ENCODE data around the gene PYGO1.
"Not testable (repeated sequence)": the region's sequence is repeated elsewhere in the genome, so short reads cannot be mapped to it uniquely, and the experiment has no call there.

PYGO1 gene

GRCh38 chr15:55564347-55565145, 23.6 kb downstream of the PYGO1 start:
- no peak for DNase-seq

GRCh38 chr15:55562601-55563000, 25.5 kb downstream of the PYGO1 start:
- no peak for DNase-seq

GRCh38 chr15:55555089-55555488, 33.1 kb downstream of the PYGO1 start:
- DNase-seq: no peak

- no peak for DNase-seq
These were observed 35.2 kb downstream of the PYGO1 start for GRCh38 chr15:55552926-55553325.

GRCh38 chr15:55552451-55552850, 35.7 kb downstream of the PYGO1 start:
- DNase-seq: no peak

GRCh38 chr15:55549305-55549704, 38.8 kb downstream of the PYGO1 start:
- no peak for DNase-seq

GRCh38 chr15:55546718-55547117, 41.4 kb downstream of the PYGO1 start:
- no peak for DNase-seq

GRCh38 chr15:55535436-55535835, 52.7 kb downstream of the PYGO1 start:
- DNase-seq: no peak

GRCh38 chr15:55532944-55533343, 55.2 kb downstream of the PYGO1 start:
- no peak for DNase-seq

- DNase-seq: no peak
These were observed 57.3 kb downstream of the PYGO1 start for GRCh38 chr15:55530861-55531313.

GRCh38 chr15:55528812-55529211, 59.3 kb downstream of the PYGO1 start:
- no peak for DNase-seq

- DNase-seq: no peak
These were observed 61.0 kb downstream of the PYGO1 start for GRCh38 chr15:55527150-55527549.

- DNase-seq: peak in 1 of 2 donors; percentile 14
These were observed 61.5 kb downstream of the PYGO1 start for GRCh38 chr15:55526559-55527036.

- no peak for DNase-seq
These were observed 65.2 kb downstream of the PYGO1 start for GRCh38 chr15:55522742-55523450.

GRCh38 chr15:55518641-55519040, 69.5 kb downstream of the PYGO1 start:
- DNase-seq: no peak

GRCh38 chr15:55518009-55518408, 70.1 kb downstream of the PYGO1 start:
- no peak for DNase-seq

GRCh38 chr15:55515991-55516776, 72.0 kb downstream of the PYGO1 start:
- no peak for DNase-seq

- DNase-seq: no peak
These were observed 72.7 kb downstream of the PYGO1 start for GRCh38 chr15:55515491-55515890.

- DNase-seq: no peak
These were observed 73.7 kb downstream of the PYGO1 start for GRCh38 chr15:55514414-55514850.

GRCh38 chr15:55513621-55514413, 74.3 kb downstream of the PYGO1 start:
- not testable (repeated sequence) for DNase-seq

GRCh38 chr15:55513152-55513551, 75.0 kb downstream of the PYGO1 start:
- DNase-seq: no peak

- DNase-seq: no peak
These were observed 80.6 kb downstream of the PYGO1 start for GRCh38 chr15:55507567-55507966.

All from stimulated activated CD4-positive, alpha-beta T cell treated with anti-CD3 and anti-CD28 coated beads, Interleukin-2, amount 100 ng/mL, for 24 hours (primary cell).